Heart right ventricle (tissue), 16 donors: ENCODE results near the gene CDH23. TPM values are rescaled to one million over a fixed set of nuclear protein-coding genes. Genes with fewer than 3 reads are reported as not detected.

Experiments
- ATAC-seq, 8 donors: fragments of 200-7000 bp; cut with Tn5 transposase; one replicate each; pipeline ENCODE4 v1.9.1; 2020; ENCODE audit warnings: mild to moderate bottlenecking in 8 of 8, moderate library complexity in 8 of 8, moderate number of reproducible peaks in 1 of 8
- DNase-seq, 2 donors: peaks; one replicate each; pipeline ENCODE4 v3.0.0-alpha.2; 2020
- H3K27ac ChIP-seq, 10 donors: fragments of 200-600 bp; sonication (generic) in 2 of 10; one replicate each; pipeline versions ENCODE4 v1.5.0 to v1.8.0; 2020 to 2022; ENCODE audit warnings: mild to moderate bottlenecking in 3 of 10
- H3K27me3 ChIP-seq, 7 donors: fragments of 200-600 bp; one replicate each; pipeline ENCODE4 v1.8.0; 2021 to 2022; ENCODE audit warnings: mild to moderate bottlenecking in 2 of 7
- H3K36me3 ChIP-seq, 9 donors: fragments of 200-600 bp; sonication (generic) in 1 of 9; one replicate each; pipeline versions ENCODE4 v1.5.0 to v1.8.0; 2020 to 2022; ENCODE audit warnings: mild to moderate bottlenecking in 2 of 9
- H3K4me1 ChIP-seq, 9 donors: fragments of 200-600 bp; sonication (generic) in 1 of 9; one replicate each; pipeline versions ENCODE4 v1.5.0 to v1.8.0; 2020 to 2022; ENCODE audit warnings: mild to moderate bottlenecking in 4 of 9
- H3K4me3 ChIP-seq, 10 donors: fragments of 200-600 bp; sonication (generic) in 2 of 10; one replicate each; pipeline versions ENCODE4 v1.5.0 to v1.8.0; 2020 to 2022; ENCODE audit warnings: mild to moderate bottlenecking in 7 of 10, moderate library complexity in 2 of 10
- H3K9me3 ChIP-seq, 11 donors: fragments of 200-600 bp in 10 of 11; sonication (generic) in 2 of 11; one replicate each; pipeline versions ENCODE4 v1.5.0 to v1.8.0; 2013 to 2022; ENCODE audit warnings: mild to moderate bottlenecking in 2 of 11, control low read depth in 1 of 11, moderate library complexity in 1 of 11
- CTCF ChIP-seq, 9 donors: fragments of 200-600 bp; sonication (generic) in 2 of 9; IDR thresholded peaks; one replicate each; pipeline versions ENCODE4 v1.5.0 to v1.8.0; 2021 to 2022; ENCODE audit warnings: antibody characterized with exemption in 9 of 9, mild to moderate bottlenecking in 5 of 9, moderate library complexity in 1 of 9
- WGBS, 2 donors: extraction: QIAGEN DNeasy Blood & Tissue Kit; methylation state at CpG; one replicate each; pipeline ENCODE4 v1.1.7; 2013; ENCODE audit warnings: inconsistent platforms in 1 of 2; 5-methylcytosine and 5-hydroxymethylcytosine counted together
- intact Hi-C, 10 donors: fragments of 100-400 bp; cut with DNase I; formaldehyde crosslinking; loops; one replicate each; pipeline versions ENCODE4 v1.11.1 to v1.14.2; 2022
- polyA plus RNA-seq, 2 donors: library from polyadenylated mRNA; stranded (reverse); fragments of 200-250 nt; gene quantifications; one replicate each; pipeline ENCODE4 v1.2.3, GENCODE V29; 2013
- total RNA-seq, 10 donors: library from RNA; stranded (reverse); fragmentation: NEBNext Ultra II Directional in 3 of 10; extraction: Animal tissue kit (Norgen Biotek cat#: 25700) in 3 of 10; gene quantifications; one replicate each; pipeline versions ENCODE4 v1.2.1 to v1.2.4, GENCODE V29; 2021 to 2023
- donor health status: Arrhythmogenic right ventricular cardiomyopathy.
- donor health status: ischemic (EF 13 %, LVEDD 7.1; RV severe dilation, severe dysfunction).
- donor health status: healthy with polysubstance abuse.
- donor health status: DM: no; HTN: yes; CAD: no.
- donor health status: DM: no; HTN: no; CAD: no.
- donor health status: ischemic (EF 25% LVEDD 6.9; RV normal size, moderate dysfunction).
- donor health status: ischemic (EF 25% LVEDD 5.7; RV mildly dilated, moderate dysfunction).
- donor health status: healthy.
- donor health status: DM: yes; HTN: yes; CAD: no.
- donor health status: Ischemic cardiomyopathy.
- donor health status: ischemic (EF 35%, LVEDD 5.7; RV mildly dilated, moderate dysfunction).
- donor health status: nonischemic (EF 11% LVEDD 7.7; RV severe dilation, severe dysfunction).
- donor health status: DM: yes; HTN: yes; CAD: no.
- donor health status: PGD.
- donor health status: ischemic (EF 29% LVEDD 5.4; RV normal size, mild dysfunction).
- donor health status: nonischemic (EF 23%, LVEDD 6.1; RV moderate dilation, normal function).

CDH23 gene
- total and polyA plus RNA-seq, 12 donors, result 1.1 to 7.7 (median 4.6) TPM

- intact Hi-C loops, result loop anchor here in 5 of 10 donors (5.0 to 10.0 kb wide), 6 partner anchors 122 to 292 kb away; partner anchors contain the start of genes CDH23 (in 2 of the 5) and SLC29A3 (in 1 of the 5)
- DNase-seq, result no peak
- no peak overlapping the region for H3K4me3 ChIP-seq
- TF ChIP-seq CTCF (IDR thresholded peaks at IDR 0.05), result no peak
- H3K9me3 ChIP-seq, result no peaks in the 10 kb centered on the region
- peaks cover 0 to 7% (median 0%) of the 10 kb centered on the region in 9 donors for H3K4me1 ChIP-seq
- H3K36me3 ChIP-seq, result no peaks in the 10 kb centered on the region
- H3K27me3 ChIP-seq, result no peaks in the 10 kb centered on the region
- no peak for ATAC-seq
- 84 to 89% methylated on average over 5 of the region's 5 CpGs for WGBS, 2 donors
- no peak overlapping the region for H3K27ac ChIP-seq
Measured at GRCh38 chr10:71607082-71607443, 210.3 kb downstream of the CDH23 start.

GRCh38 chr10:71608819-71609768, 212.4 kb downstream of the CDH23 start:
- Histone ChIP-seq H3K27ac (no peak overlapping the region), H3K4me3 (no peak overlapping the region), H3K9me3 (no peaks in the 10 kb centered on the region), H3K4me1 (peaks cover 8 to 26% (median 16%) of the 10 kb centered on the region in 9 donors), H3K36me3 (no peaks in the 10 kb centered on the region), H3K27me3 (no peaks in the 10 kb centered on the region)
- DNase-seq (peak; percentile 82), ATAC-seq (peak in 6 of 8 donors; percentile 19 to 61 (median 51))
- intact Hi-C loops, result loop anchor here in 6 of 10 donors (1.0 to 10.0 kb wide), 8 partner anchors 28 to 294 kb away; partner anchors contain the start of genes CDH23 (in 4 of the 6) and SLC29A3 (in 1 of the 6)
- peak; percentile 69 to 83 (median 82) for TF ChIP-seq CTCF (IDR thresholded peaks at IDR 0.05)
- 49 to 55% methylated on average over 20 of the region's 20 CpGs for WGBS, 2 donors

GRCh38 chr10:71610651-71611050, 213.9 kb downstream of the CDH23 start:
- TF ChIP-seq CTCF (IDR thresholded peaks at IDR 0.05), result no peak
- Histone ChIP-seq H3K4me3 (no peak overlapping the region), H3K36me3 (no peaks in the 10 kb centered on the region), H3K27ac (no peak overlapping the region), H3K9me3 (no peaks in the 10 kb centered on the region), H3K4me1 (peaks cover 8 to 37% (median 19%) of the 10 kb centered on the region in 9 donors), H3K27me3 (no peaks in the 10 kb centered on the region)
- ATAC-seq, result no peak
- DNase-seq, result no peak
- intact Hi-C loops, result loop anchor here in 1 of 10 donors (5.0 kb wide), 1 partner anchor 228 kb away; no protein-coding TSS in a partner anchor
- 43 to 73% methylated on average over 3 of the region's 3 CpGs for WGBS, 2 donors

DNA sequence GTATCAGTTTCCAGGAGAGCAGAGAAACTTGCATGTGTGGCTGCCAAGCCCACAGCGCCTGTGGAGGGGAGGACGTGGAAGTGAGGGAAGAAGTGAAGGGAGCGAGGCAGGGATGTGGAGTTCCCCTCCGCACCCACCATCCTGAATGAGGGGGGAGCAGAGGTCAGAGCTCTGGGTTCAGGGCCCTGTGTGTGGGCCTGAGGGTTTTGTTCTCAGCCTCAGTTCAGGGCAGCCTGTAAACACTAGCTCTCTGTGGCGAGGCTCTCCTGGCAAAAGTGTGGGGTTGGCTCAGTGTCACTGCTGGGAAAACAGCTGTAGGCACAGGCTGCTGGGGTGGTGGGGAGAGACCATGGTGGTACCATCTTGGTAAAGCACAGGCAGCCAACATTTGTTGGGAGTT, 214.4 kb downstream of the CDH23 start:
- H3K4me1 ChIP-seq, result peaks cover 8 to 37% (median 19%) of the 10 kb centered on the region in 9 donors
- H3K27me3 ChIP-seq, result no peaks in the 10 kb centered on the region
- DNase-seq (no peak), ATAC-seq (no peak)
- H3K9me3 ChIP-seq, result no peaks in the 10 kb centered on the region
- H3K4me3 ChIP-seq, result no peak overlapping the region
- intact Hi-C loops, result loop anchor here in 1 of 10 donors (5.0 kb wide), 1 partner anchor 229 kb away; no protein-coding TSS in a partner anchor
- no peak for TF ChIP-seq CTCF (IDR thresholded peaks at IDR 0.05)
- H3K36me3 ChIP-seq, result no peaks in the 10 kb centered on the region
- no peak overlapping the region for H3K27ac ChIP-seq
- WGBS, 2 donors, result 87 to 89% methylated on average over 5 of the region's 5 CpGs
